NCI-H1930 (cell line): Measurements from ENCODE around the gene WDR73.
"Not testable (repeated sequence)": the region's sequence is repeated elsewhere in the genome, so short reads cannot be mapped to it uniquely, and the experiment has no call there.

ENCODE experiments used
- DNase-seq, 2 experiments: peaks; one replicate each; lab custom pipeline; 2025; lab: John Stamatoyannopoulos, UW

The WDR73 gene

GRCh38 chr15:84657748-84658079 lies 3.6 kb upstream of the WDR73 start:
- no peak for DNase-seq

GRCh38 chr15:84656972-84657371 lies 2.9 kb upstream of the WDR73 start:
- DNase-seq: no peak

- DNase-seq: peak; percentile 8 to 28
Measured at GRCh38 chr15:84654689-84655453, 788 bp upstream of the WDR73 start.

GRCh38 chr15:84653584-84653909 lies 536 bp downstream of the WDR73 start:
- no peak for DNase-seq

GRCh38 chr15:84649706-84650105 lies 4.4 kb downstream of the WDR73 start:
- DNase-seq: no peak

GRCh38 chr15:84648539-84648938 lies 5.5 kb downstream of the WDR73 start:
- DNase-seq: no peak

GRCh38 chr15:84647726-84648125 lies 6.4 kb downstream of the WDR73 start:
- DNase-seq: no peak

- no peak for DNase-seq
Measured at GRCh38 chr15:84645997-84646396, 8.1 kb downstream of the WDR73 start.

- no peak for DNase-seq
Measured at GRCh38 chr15:84645496-84645895, 8.6 kb downstream of the WDR73 start.

- no peak for DNase-seq
Measured at GRCh38 chr15:84643838-84644237, 10.2 kb downstream of the WDR73 start.

GRCh38 chr15:84642640-84643039 lies 11.4 kb downstream of the WDR73 start:
- not testable (repeated sequence) for DNase-seq

- DNase-seq: not testable (repeated sequence)
Measured at GRCh38 chr15:84641871-84642270, 12.2 kb downstream of the WDR73 start.

- no peak for DNase-seq
Measured at GRCh38 chr15:84638103-84638502, 16.0 kb downstream of the WDR73 start.

- no peak for DNase-seq
Measured at GRCh38 chr15:84634228-84634837, 19.8 kb downstream of the WDR73 start.

GRCh38 chr15:84633311-84634227 lies 20.5 kb downstream of the WDR73 start:
- DNase-seq: no peak

- no peak for DNase-seq
Measured at GRCh38 chr15:84631706-84632272, 22.3 kb downstream of the WDR73 start.

- DNase-seq: no peak
Measured at GRCh38 chr15:84629033-84629432, 25.1 kb downstream of the WDR73 start.

GRCh38 chr15:84625123-84625522 lies 29.0 kb downstream of the WDR73 start:
- no peak for DNase-seq

GRCh38 chr15:84624359-84624758 lies 29.7 kb downstream of the WDR73 start:
- no peak for DNase-seq

- DNase-seq: no peak
Measured at GRCh38 chr15:84621358-84621979, 32.6 kb downstream of the WDR73 start.

GRCh38 chr15:84620626-84621025 lies 33.5 kb downstream of the WDR73 start:
- no peak for DNase-seq

- no peak for DNase-seq
Measured at GRCh38 chr15:84616235-84616634, 37.8 kb downstream of the WDR73 start.
